HG03103 (cell line): ENCODE measurements around the gene USP17L12.
"Not testable (repeated sequence)": the region's sequence is repeated elsewhere in the genome, so short reads cannot be mapped to it uniquely, and the experiment has no call there.

ENCODE experiments used
- ATAC-seq: cut with Tn5 transposase; IDR thresholded peaks from one replicate; pipeline ENCODE4 v1.9.1; 2021; ENCODE audit warnings: low read depth; ENCODE audit not compliant: unreplicated experiment

Gene USP17L12, protein sequence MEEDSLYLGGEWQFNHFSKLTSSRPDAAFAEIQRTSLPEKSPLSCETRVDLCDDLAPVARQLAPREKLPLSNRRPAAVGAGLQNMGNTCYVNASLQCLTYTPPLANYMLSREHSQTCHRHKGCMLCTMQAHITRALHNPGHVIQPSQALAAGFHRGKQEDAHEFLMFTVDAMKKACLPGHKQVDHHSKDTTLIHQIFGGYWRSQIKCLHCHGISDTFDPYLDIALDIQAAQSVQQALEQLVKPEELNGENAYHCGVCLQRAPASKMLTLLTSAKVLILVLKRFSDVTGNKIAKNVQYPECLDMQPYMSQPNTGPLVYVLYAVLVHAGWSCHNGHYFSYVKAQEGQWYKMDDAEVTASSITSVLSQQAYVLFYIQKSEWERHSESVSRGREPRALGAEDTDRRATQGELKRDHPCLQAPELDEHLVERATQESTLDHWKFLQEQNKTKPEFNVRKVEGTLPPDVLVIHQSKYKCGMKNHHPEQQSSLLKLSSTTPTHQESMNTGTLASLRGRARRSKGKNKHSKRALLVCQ

DNA sequence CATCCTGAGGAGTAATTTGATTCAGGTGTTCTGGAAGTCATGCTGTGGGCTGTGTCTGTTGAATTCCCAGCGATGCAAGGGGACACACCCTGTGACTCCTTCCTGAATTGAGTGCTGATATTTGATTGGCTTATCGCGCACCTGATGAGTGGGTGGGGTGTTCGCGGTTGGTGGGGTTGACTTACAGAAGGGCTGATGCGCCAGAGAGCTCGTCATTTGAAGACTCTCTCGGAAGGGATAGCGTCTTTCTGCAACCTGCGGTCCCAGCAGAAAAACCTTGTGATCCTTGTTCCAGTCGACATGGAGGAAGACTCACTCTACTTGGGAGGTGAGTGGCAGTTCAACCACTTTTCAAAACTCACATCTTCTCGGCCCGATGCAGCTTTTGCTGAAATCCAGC lies at the start of gene USP17L12:
USP17L12 (plus strand) TSS at position 301 of the 400 bp plus-strand sequence; CDS start at position 301, 0 bp downstream.
- ATAC-seq = not testable (repeated sequence)

DNA sequence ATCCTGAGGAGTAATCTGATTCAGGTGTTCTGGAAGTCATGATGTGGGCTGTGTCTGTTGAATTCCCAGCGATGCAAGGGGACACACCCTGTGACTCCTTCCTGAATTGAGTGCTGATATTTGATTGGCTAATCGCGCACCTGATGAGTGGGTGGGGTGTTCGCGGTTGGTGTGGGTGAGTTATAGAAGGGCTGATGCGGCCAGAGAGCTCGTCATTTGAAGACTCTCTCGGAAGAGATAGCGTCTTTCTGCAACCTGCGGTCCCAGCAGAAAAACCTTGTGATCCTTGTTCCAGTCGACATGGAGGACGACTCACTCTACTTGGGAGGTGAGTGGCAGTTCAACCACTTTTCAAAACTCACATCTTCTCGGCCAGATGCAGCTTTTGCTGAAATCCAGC lies 9.6 kb upstream of the USP17L12 start, which contains the start of gene USP17L10:
USP17L10 (plus strand) TSS at position 301 of the 400 bp plus-strand sequence; CDS start at position 301, 0 bp downstream.
- not testable (repeated sequence) for ATAC-seq

DNA sequence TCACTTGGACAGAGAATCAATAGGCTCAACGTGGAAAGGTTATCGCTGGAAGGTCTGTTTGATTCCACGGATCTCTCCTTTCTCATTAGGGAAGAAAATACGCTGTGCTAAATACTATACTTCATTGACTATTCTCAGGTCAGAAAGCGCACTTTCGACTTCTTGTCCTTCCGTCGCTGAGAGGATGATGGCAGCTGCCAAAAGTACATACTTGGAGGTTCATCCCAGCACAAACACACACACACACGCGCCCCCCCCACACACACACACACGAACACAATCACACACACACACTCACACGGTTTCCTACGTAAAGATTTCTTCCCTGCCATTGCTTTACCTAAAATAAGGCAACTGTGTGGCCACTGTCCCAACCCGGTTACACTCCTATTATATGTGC lies 5.3 kb upstream of the USP17L12 start:
- ATAC-seq = not testable (repeated sequence)

DNA sequence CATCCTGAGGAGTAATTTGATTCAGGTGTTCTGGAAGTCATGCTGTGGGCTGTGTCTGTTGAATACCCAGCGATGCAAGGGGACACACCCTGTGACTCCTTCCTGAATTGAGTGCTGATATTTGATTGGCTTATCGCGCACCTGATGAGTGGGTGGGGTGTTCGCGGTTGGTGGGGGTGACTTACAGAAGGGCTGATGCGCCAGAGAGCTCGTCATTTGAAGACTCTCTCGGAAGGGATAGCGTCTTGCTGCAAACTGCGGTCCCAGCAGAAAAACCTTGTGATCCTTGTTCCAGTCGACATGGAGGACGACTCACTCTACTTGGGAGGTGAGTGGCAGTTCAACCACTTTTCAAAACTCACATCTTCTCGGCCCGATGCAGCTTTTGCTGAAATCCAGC lies 4.8 kb upstream of the USP17L12 start, which contains the start of gene USP17L11:
USP17L11 (plus strand) TSS at position 301 of the 400 bp plus-strand sequence; CDS start at position 301, 0 bp downstream.
- not testable (repeated sequence) for ATAC-seq

DNA sequence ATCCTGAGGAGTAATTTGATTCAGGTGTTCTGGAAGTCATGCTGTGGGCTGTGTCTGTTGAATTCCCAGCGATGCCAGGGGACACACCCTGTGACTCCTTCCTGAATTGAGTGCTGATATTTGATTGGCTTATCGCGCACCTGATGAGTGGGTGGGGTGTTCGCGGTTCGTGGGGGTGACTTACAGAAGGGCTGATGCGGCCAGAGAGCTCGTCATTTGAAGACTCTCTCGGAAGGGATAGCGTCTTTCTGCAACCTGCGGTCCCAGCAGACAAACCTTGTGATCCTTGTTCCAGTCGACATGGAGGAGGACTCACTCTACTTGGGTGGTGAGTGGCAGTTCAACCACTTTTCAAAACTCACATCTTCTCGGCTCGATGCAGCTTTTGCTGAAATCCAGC lies 4.6 kb downstream of the USP17L12 start, which contains the start of gene USP17L13:
USP17L13 (plus strand) TSS at position 301 of the 400 bp plus-strand sequence; CDS start at position 301, 0 bp downstream.
- not testable (repeated sequence) for ATAC-seq

DNA sequence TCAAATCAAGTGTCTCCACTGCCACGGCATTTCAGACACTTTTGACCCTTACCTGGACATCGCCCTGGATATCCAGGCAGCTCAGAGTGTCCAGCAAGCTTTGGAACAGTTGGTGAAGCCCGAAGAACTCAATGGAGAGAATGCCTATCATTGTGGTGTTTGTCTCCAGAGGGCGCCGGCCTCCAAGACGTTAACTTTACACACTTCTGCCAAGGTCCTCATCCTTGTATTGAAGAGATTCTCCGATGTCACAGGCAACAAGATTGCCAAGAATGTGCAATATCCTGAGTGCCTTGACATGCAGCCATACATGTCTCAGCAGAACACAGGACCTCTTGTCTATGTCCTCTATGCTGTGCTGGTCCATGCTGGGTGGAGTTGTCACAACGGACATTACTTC lies 10.3 kb downstream of the USP17L12 start:
- ATAC-seq = not testable (repeated sequence)

DNA sequence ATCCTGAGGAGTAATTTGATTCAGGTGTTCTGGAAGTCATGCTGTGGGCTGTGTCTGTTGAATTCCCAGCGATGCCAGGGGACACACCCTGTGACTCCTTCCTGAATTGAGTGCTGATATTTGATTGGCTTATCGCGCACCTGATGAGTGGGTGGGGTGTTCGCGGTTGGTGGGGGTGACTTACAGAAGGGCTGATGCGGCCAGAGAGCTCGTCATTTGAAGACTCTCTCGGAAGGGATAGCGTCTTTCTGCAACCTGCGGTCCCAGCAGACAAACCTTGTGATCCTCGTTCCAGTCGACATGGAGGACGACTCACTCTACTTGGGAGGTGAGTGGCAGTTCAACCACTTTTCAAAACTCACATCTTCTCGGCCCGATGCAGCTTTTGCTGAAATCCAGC lies 14.1 kb downstream of the USP17L12 start, which contains the start of gene USP17L15:
USP17L15 (plus strand) TSS at position 301 of the 400 bp plus-strand sequence; CDS start at position 301, 0 bp downstream.
- not testable (repeated sequence) for ATAC-seq

DNA sequence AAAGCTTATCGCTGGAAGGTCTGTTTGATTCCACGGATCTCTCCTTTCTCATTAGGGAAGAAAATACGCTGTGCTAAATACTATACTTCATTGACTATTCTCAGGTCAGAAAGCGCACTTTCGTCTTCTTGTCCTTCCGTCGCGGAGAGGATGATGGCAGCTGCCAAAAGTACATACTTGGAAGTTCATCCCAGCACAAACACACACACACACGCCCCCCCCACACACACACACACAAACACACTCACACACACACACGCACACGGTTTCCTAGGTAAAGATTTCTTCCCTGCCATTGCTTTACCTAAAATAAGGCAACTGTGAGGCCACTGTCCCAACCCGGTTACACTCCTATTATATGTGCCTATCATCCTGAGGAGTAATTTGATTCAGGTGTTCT lies 18.5 kb downstream of the USP17L12 start:
- not testable (repeated sequence) for ATAC-seq

DNA sequence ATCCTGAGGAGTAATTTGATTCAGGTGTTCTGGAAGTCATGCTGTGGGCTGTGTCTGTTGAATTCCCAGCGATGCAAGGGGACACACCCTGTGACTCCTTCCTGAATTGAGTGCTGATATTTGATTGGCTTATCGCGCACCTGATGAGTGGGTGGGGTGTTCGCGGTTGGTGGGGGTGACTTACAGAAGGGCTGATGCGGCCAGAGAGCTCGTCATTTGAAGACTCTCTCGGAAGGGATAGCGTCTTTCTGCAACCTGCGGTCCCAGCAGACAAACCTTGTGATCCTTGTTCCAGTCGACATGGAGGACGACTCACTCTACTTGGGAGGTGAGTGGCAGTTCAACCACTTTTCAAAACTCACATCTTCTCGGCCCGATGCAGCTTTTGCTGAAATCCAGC lies 23.6 kb downstream of the USP17L12 start, which contains the start of gene USP17L17:
USP17L17 (plus strand) TSS at position 301 of the 400 bp plus-strand sequence; CDS start at position 301, 0 bp downstream.
- not testable (repeated sequence) for ATAC-seq

DNA sequence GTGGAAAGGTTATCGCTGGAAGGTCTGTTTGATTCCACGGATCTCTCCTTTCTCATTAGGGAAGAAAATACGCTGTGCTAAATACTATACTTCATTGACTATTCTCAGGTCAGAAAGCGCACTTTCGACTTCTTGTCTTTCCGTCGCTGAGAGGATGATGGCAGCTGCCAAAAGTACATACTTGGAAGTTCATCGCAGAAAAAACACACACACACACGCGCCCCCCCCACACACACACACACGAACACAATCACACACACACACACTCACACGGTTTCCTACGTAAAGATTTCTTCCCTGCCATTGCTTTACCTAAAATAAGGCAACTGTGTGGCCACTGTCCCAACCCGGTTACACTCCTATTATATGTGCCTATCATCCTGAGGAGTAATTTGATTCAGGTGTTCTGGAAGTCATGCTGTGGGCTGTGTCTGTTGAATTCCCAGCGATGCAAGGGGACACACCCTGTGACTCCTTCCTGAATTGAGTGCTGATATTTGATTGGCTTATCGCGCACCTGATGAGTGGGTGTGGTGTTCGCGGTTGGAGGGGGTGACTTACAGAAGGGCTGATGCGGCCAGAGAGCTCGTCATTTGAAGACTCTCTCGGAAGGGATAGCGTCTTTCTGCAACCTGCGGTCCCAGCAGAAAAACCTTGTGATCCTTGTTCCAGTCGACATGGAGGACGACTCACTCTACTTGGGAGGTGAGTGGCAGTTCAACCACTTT lies 28.2 kb downstream of the USP17L12 start, which contains the start of gene USP17L18:
USP17L18 (plus strand) TSS at position 678 of the 728 bp plus-strand sequence; CDS start at position 678, 0 bp downstream.
- ATAC-seq = not testable (repeated sequence)

DNA sequence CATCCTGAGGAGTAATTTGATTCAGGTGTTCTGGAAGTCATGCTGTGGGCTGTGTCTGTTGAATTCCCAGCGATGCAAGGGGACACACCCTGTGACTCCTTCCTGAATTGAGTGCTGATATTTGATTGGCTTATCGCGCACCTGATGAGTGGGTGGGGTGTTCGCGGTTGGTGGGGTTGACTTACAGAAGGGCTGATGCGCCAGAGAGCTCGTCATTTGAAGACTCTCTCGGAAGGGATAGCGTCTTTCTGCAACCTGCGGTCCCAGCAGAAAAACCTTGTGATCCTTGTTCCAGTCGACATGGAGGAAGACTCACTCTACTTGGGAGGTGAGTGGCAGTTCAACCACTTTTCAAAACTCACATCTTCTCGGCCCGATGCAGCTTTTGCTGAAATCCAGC lies 33.1 kb downstream of the USP17L12 start, which contains the start of gene USP17L19:
USP17L19 (plus strand) TSS at position 301 of the 400 bp plus-strand sequence; CDS start at position 301, 0 bp downstream.
- ATAC-seq = not testable (repeated sequence)

DNA sequence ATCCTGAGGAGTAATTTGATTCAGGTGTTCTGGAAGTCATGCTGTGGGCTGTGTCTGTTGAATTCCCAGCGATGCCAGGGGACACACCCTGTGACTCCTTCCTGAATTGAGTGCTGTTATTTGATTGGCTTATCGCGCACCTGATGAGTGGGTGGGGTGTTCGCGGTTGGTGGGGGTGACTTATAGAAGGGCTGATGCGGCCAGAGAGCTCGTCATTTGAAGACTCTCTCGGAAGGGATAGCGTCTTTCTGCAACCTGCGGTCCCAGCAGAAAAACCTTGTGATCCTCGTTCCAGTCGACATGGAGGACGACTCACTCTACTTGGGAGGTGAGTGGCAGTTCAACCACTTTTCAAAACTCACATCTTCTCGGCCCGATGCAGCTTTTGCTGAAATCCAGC lies 37.9 kb downstream of the USP17L12 start, which contains the start of gene USP17L20:
USP17L20 (plus strand) TSS at position 301 of the 400 bp plus-strand sequence; CDS start at position 301, 0 bp downstream.
- not testable (repeated sequence) for ATAC-seq

DNA sequence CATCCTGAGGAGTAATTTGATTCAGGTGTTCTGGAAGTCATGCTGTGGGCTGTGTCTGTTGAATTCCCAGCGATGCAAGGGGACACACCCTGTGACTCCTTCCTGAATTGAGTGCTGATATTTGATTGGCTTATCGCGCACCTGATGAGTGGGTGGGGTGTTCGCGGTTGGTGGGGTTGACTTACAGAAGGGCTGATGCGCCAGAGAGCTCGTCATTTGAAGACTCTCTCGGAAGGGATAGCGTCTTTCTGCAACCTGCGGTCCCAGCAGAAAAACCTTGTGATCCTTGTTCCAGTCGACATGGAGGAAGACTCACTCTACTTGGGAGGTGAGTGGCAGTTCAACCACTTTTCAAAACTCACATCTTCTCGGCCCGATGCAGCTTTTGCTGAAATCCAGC lies 42.6 kb downstream of the USP17L12 start, which contains the start of gene USP17L21:
USP17L21 (plus strand) TSS at position 301 of the 400 bp plus-strand sequence; CDS start at position 301, 0 bp downstream.
- ATAC-seq = not testable (repeated sequence)

DNA sequence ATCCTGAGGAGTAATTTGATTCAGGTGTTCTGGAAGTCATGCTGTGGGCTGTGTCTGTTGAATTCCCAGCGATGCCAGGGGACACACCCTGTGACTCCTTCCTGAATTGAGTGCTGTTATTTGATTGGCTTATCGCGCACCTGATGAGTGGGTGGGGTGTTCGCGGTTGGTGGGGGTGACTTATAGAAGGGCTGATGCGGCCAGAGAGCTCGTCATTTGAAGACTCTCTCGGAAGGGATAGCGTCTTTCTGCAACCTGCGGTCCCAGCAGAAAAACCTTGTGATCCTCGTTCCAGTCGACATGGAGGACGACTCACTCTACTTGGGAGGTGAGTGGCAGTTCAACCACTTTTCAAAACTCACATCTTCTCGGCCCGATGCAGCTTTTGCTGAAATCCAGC lies 47.4 kb downstream of the USP17L12 start, which contains the start of gene USP17L22:
USP17L22 (plus strand) TSS at position 301 of the 400 bp plus-strand sequence; CDS start at position 301, 0 bp downstream.
- ATAC-seq = not testable (repeated sequence)
